ENCODE measurements around the gene MAD1L1. TPM values are rescaled to one million over a fixed set of nuclear protein-coding genes. Genes with fewer than 3 reads are reported as not detected.

MAD1L1 gene
- total and polyA plus RNA-seq, 2 of the 13 experiments (the other 11 are each of a cell fraction or from before 2014, with no cell fraction given) = 17.4 to 64.7 TPM

DNA sequence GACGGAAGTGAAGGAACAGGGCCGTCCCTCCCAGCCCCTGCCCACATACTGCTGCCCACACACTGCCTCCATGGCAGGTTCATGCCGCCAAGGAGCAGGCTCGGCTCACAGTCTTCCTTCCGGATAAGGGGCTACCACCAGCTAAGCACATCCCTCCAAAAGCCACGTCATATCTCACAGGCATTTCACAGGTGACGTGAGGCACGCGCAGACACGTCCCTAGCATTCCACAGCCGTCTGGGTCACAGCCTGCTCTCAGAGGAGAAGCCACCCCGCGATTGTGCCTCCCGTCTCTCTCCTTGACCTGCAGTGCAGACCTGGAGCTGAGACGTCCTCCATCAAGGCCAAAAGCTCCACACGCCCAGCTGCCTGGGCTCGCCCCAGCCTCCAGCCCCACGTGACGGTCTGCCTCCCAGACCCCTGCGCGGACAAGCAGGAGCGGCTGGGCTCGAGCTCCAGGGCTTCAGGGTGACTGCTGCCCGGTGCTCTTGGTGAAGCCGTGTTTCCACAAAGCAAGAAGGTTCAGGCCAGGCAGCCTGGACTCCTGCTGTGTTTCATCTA is 114.0 kb downstream of the MAD1L1 start:
- Histone ChIP-seq H3K4me3 (replicated peaks in 1 of 3; ENCODE audit: insufficient read depth in 1 of 3, low read depth in 2 of 3, low read length in 3 of 3) (no peak overlapping the region), H3K4me1 (ENCODE audit: insufficient read depth, low read length) (peaks cover 22% of the 10 kb centered on the region), H2AFZ (ENCODE audit: low read length) (no peak overlapping the region), H4K20me1 (ENCODE audit: insufficient read depth, low read length) (no peaks in the 10 kb centered on the region), H3K36me3 (replicated peaks in 1 of 2; ENCODE audit: control insufficient read depth in 1 of 2, insufficient read depth in 2 of 2, low read length in 2 of 2) (peaks cover 7 to 11% of the 10 kb centered on the region in 2 experiments; a peak in 3 of 5 replicates), H3K27ac (ENCODE audit: extremely low read length, insufficient read depth, low read length) (no peak overlapping the region), H3K4me2 (ENCODE audit: low read depth, low read length) (no peak overlapping the region), H3K79me2 (ENCODE audit: insufficient read depth, low read length) (no peaks in the 10 kb centered on the region), H3K9ac (ENCODE audit: insufficient read depth, low read depth, low read length) (no peak overlapping the region), H3K27me3 (ENCODE audit: control insufficient read depth in 1 of 2, insufficient read depth in 2 of 2, low read length in 2 of 2) (no peaks in the 10 kb centered on the region), H3K9me3 (ENCODE audit: low read length) (no peaks in the 10 kb centered on the region)
- intact Hi-C loops (cut with micrococcal nuclease; ENCODE audit: unreplicated experiment) = no loop called here
- no TSS peak for BruUV-seq (replicated peaks)
- in situ Hi-C loops (cut with HindIII; ENCODE audit: extremely low pct_ligation_motif_present, low pct_unique_long_range_greater_than_20kb) = no loop called here
- ATAC-seq = no peak
- no peak for FAIRE-seq
- CTCF ChIA-PET (ENCODE audit: low intra/inter-chr PET ratio, low total read pairs) = no interaction called here
- POLR2A ChIA-PET = interaction anchor here (1.4 kb wide), 1 partner anchor 31 kb away, joined by 3 read pairs; no protein-coding TSS in a partner anchor
- DNase-seq (ENCODE audit: low spot score) = no peak
- WGBS (ENCODE audit: low lambda C conversion rate) = 95% methylated on average over 18 of the region's 25 CpGs
- TF ChIP-seq ATF7-NPFF (CRISPR knock-in tag; IDR thresholded peaks at IDR 0.05; ENCODE audit: low read depth) (no peak), ZNF800 (CRISPR knock-in tag; IDR thresholded peaks at IDR 0.05) (no peak), PAF1 (CRISPR knock-in tag; IDR thresholded peaks at IDR 0.05) (no peak), ZNF713 (CRISPR knock-in tag; IDR thresholded peaks at IDR 0.05) (no peak), AHDC1 (CRISPR knock-in tag; IDR thresholded peaks at IDR 0.05; ENCODE audit: borderline replicate concordance) (no peak), LRRFIP1 (CRISPR knock-in tag; conservative IDR thresholded peaks at IDR 0.05) (no peak), ARHGAP35 (CRISPR knock-in tag; IDR thresholded peaks at IDR 0.05; ENCODE audit: borderline replicate concordance) (no peak), MXD1 (CRISPR knock-in tag; IDR thresholded peaks at IDR 0.05) (no peak), TCF7 (IDR thresholded peaks at IDR 0.05; ENCODE audit: low read depth) (no peak), ZNF629 (CRISPR knock-in tag; conservative IDR thresholded peaks at IDR 0.05) (no peak), ZNF124 (CRISPR knock-in tag; IDR thresholded peaks at IDR 0.05) (no peak)
- TF ChIP-seq, protein P1, sequence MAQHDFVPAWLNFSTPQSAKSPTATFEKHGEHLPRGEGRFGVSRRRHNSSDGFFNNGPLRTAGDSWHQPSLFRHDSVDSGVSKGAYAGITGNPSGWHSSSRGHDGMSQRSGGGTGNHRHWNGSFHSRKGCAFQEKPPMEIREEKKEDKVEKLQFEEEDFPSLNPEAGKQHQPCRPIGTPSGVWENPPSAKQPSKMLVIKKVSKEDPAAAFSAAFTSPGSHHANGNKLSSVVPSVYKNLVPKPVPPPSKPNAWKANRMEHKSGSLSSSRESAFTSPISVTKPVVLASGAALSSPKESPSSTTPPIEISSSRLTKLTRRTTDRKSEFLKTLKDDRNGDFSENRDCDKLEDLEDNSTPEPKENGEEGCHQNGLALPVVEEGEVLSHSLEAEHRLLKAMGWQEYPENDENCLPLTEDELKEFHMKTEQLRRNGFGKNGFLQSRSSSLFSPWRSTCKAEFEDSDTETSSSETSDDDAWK (CRISPR knock-in tag; IDR thresholded peaks at IDR 0.05) = no peak

All from HepG2 (cell line).